SK-N-MC (cell line): Measurements from ENCODE around the gene RBBP5.

ENCODE experiments used
- DNase-seq: peaks from one replicate; pipeline ENCODE4 v3.0.0-alpha.2; 2011; ENCODE audit warnings: low read depth, low spot score
- H3K27ac ChIP-seq: fragments of 200-600 bp; sonication (generic); 2 replicates; pipeline ENCODE4 v1.5.1; 2016; ENCODE audit warnings: mixed run types
- H3K36me3 ChIP-seq: fragments of 200-600 bp; sonication (generic); 2 replicates; pipeline ENCODE4 v1.6.1; 2017; ENCODE audit warnings: antibody characterized with exemption, low read length, mixed read lengths; ENCODE audit not compliant: insufficient read depth
- H3K4me3 ChIP-seq: fragments of 200-600 bp; sonication (generic); 2 replicates; pipeline ENCODE4 v1.5.1; 2016
- H3K9ac ChIP-seq: fragments of 200-600 bp; sonication (generic); 2 replicates; pipeline ENCODE4 v1.8.0; 2017; ENCODE audit warnings: mixed run types, mixed read lengths; ENCODE audit not compliant: insufficient read length
- H3K9me3 ChIP-seq: fragments of 200-600 bp; sonication (generic); 2 replicates; pipeline ENCODE4 v1.6.1; 2017; ENCODE audit warnings: low read depth, mild to moderate bottlenecking, antibody characterized with exemption, low read length, moderate library complexity, mixed read lengths
- EZH2 ChIP-seq: fragments of 200-600 bp; sonication (generic); IDR thresholded peaks from one replicate; pipeline ENCODE4 v1.6.1; 2017; ENCODE audit warnings: antibody characterized with exemption
- FOXP2 ChIP-seq: optimal IDR thresholded peaks from 2 replicates; pipeline ENCODE3; 2011; ENCODE audit warnings: mild to moderate bottlenecking, moderate library complexity; ENCODE audit not compliant: insufficient read depth; ENCODE audit errors: extremely low read length, control extremely low read depth
- POLR2AphosphoS5 ChIP-seq: IDR thresholded peaks from 2 replicates; pipeline ENCODE4 v1.6.1; 2012; ENCODE audit warnings: mild to moderate bottlenecking, low read depth, low read length, borderline replicate concordance

RBBP5 gene

GRCh38 chr1:205038132-205038786 is 83.5 kb downstream of the RBBP5 start:
- no peak for DNase-seq
- H3K9me3 ChIP-seq: no peaks in the 10 kb centered on the region
- TF ChIP-seq EZH2 (no peak), FOXP2 (no peak), POLR2AphosphoS5 (no peak)
- no peak overlapping the region for H3K4me3 ChIP-seq
- H3K9ac ChIP-seq: no peak overlapping the region
- no peaks in the 10 kb centered on the region for H3K36me3 ChIP-seq
- H3K27ac ChIP-seq: no peak overlapping the region

DNA sequence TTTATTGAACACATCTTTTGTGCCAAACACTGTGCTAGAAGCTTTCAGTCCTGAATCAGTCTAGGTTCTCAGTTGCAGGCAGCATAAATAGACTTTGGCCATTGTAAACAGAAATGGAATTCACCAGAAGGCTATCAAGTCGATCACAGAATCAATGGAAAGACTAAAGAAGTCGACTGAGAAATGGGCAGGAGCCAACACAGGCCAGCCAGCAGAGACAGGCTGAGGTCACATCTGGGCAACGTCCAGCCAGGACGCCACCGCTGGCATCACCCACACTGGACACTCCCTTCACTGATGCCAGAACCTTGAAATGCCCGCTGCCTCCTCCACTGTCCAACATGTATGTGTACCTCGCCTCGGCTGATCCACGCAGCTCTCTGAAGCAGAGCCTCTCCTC is 84.2 kb downstream of the RBBP5 start:
- Histone ChIP-seq H3K9me3 (no peaks in the 10 kb centered on the region), H3K4me3 (no peak overlapping the region), H3K36me3 (no peaks in the 10 kb centered on the region), H3K9ac (no peak overlapping the region), H3K27ac (no peak overlapping the region)
- TF ChIP-seq FOXP2: no peak
- TF ChIP-seq EZH2: no peak
- no peak for TF ChIP-seq POLR2AphosphoS5
- no peak for DNase-seq
